Measurements from ENCODE around the gene STPG4.
A peak's percentile ranks its signal among the peaks of the same experiment; 100 is the strongest.

STPG4 gene

GRCh38 chr2:47155091-47155876 lies at the start of gene STPG4:
Gene STPG4, minus strand, starts transcription at chr2:47155308. Its CDS starts 57 bp downstream, at chr2:47155251.
- Histone ChIP-seq H3K4me1 (ENCODE audit: low read depth, poor library complexity, severe bottlenecking) (peaks cover 52% of the 10 kb centered on the region), H3K4me2 (peak within 1 kb of the TSS; percentile 14; the same call in 1 of the 2 replicates), H3K79me2 (ENCODE audit: insufficient read depth, low read depth) (no peaks in the 10 kb centered on the region), H3K27me3 (ENCODE audit: insufficient read depth, low read depth) (no peaks in the 10 kb centered on the region), H3K4me3 (IDR thresholded peaks at IDR 0.05; ENCODE audit: insufficient read depth, low read depth, low read length) (no peak within 1 kb of the TSS), H2AFZ (ENCODE audit: low read depth) (no peak within 1 kb of the TSS), H4K20me1 (ENCODE audit: insufficient read depth) (0 out of 2 replicates have a peak, but pooled peaks cover under 1% of the 10 kb centered on the region), H3K9ac (no peak within 1 kb of the TSS), H3K36me3 (ENCODE audit: insufficient read depth) (peaks cover 6% of the 10 kb centered on the region; the same call in 1 of the 2 replicates), H3K27ac (peak within 1 kb of the TSS; percentile 43; the same call in 1 of the 2 replicates)
- TF ChIP-seq CTCF (conservative IDR thresholded peaks at IDR 0.05; ENCODE audit: low read depth, low read length), result no peak

GRCh38 chr2:47204691-47205090 lies 49.6 kb upstream of the STPG4 start:
- Histone ChIP-seq H3K9ac (no peak overlapping the region), H3K27me3 (ENCODE audit: insufficient read depth, low read depth) (no peaks in the 10 kb centered on the region), H2AFZ (ENCODE audit: low read depth) (no peak overlapping the region), H4K20me1 (ENCODE audit: insufficient read depth) (no peaks in the 10 kb centered on the region), H3K4me2 (no peak overlapping the region), H3K79me2 (ENCODE audit: insufficient read depth, low read depth) (no peaks in the 10 kb centered on the region), H3K27ac (no peak overlapping the region), H3K36me3 (ENCODE audit: insufficient read depth) (no peaks in the 10 kb centered on the region), H3K4me1 (ENCODE audit: low read depth, poor library complexity, severe bottlenecking) (peaks cover 9% of the 10 kb centered on the region), H3K4me3 (IDR thresholded peaks at IDR 0.05; ENCODE audit: insufficient read depth, low read depth, low read length) (no peak overlapping the region)
- TF ChIP-seq CTCF (conservative IDR thresholded peaks at IDR 0.05; ENCODE audit: low read depth, low read length), result no peak

GRCh38 chr2:47203995-47204394 lies 48.9 kb upstream of the STPG4 start:
- Histone ChIP-seq H3K4me1 (ENCODE audit: low read depth, poor library complexity, severe bottlenecking) (peaks cover 9% of the 10 kb centered on the region), H3K36me3 (ENCODE audit: insufficient read depth) (no peaks in the 10 kb centered on the region), H4K20me1 (ENCODE audit: insufficient read depth) (no peaks in the 10 kb centered on the region), H3K9ac (no peak overlapping the region), H3K4me3 (IDR thresholded peaks at IDR 0.05; ENCODE audit: insufficient read depth, low read depth, low read length) (no peak overlapping the region), H3K27me3 (ENCODE audit: insufficient read depth, low read depth) (no peaks in the 10 kb centered on the region), H3K79me2 (ENCODE audit: insufficient read depth, low read depth) (no peaks in the 10 kb centered on the region), H2AFZ (ENCODE audit: low read depth) (no peak overlapping the region), H3K27ac (no peak overlapping the region), H3K4me2 (no peak overlapping the region)
- TF ChIP-seq CTCF (conservative IDR thresholded peaks at IDR 0.05; ENCODE audit: low read depth, low read length), result no peak

GRCh38 chr2:47201224-47201623 lies 46.1 kb upstream of the STPG4 start:
- H3K4me2 ChIP-seq, result no peak overlapping the region
- no peaks in the 10 kb centered on the region for H3K27me3 ChIP-seq (ENCODE audit: insufficient read depth, low read depth)
- no peaks in the 10 kb centered on the region for H3K36me3 ChIP-seq (ENCODE audit: insufficient read depth)
- H4K20me1 ChIP-seq (ENCODE audit: insufficient read depth), result no peaks in the 10 kb centered on the region
- no peak overlapping the region for H3K27ac ChIP-seq
- H2AFZ ChIP-seq (ENCODE audit: low read depth), result no peak overlapping the region
- H3K4me3 ChIP-seq (IDR thresholded peaks at IDR 0.05; ENCODE audit: insufficient read depth, low read depth, low read length), result no peak overlapping the region
- no peak for TF ChIP-seq CTCF (conservative IDR thresholded peaks at IDR 0.05; ENCODE audit: low read depth, low read length)
- H3K79me2 ChIP-seq (ENCODE audit: insufficient read depth, low read depth), result no peaks in the 10 kb centered on the region
- H3K4me1 ChIP-seq (ENCODE audit: low read depth, poor library complexity, severe bottlenecking), result peaks cover 9% of the 10 kb centered on the region
- H3K9ac ChIP-seq, result no peak overlapping the region

All from KMS-11 (cell line).